Naive B cell (primary cell): ENCODE measurements around the gene PGGHG. TPM values are rescaled to one million over a fixed set of nuclear protein-coding genes. Genes with fewer than 3 reads are reported as not detected.
A peak's percentile ranks its signal among the peaks of the same experiment; 100 is the strongest.
"Not testable (repeated sequence)": the region's sequence is repeated elsewhere in the genome, so short reads cannot be mapped to it uniquely, and the experiment has no call there.

Experiments
- ATAC-seq, 2 donors: fragments of 150-1000 bp; cut with Tn5 transposase; 2 replicates each; pipeline ENCODE4 v1.10.0; 2021; ENCODE audit warnings: low read depth in 2 of 2, mild to moderate bottlenecking in 2 of 2, moderate library complexity in 2 of 2
- DNase-seq: peaks from one replicate; pipeline ENCODE4 v3.0.0; 2022
- H3K27ac Mint-ChIP-seq, 6 donors: one replicate each; pipeline ENCODE4 v1.8.0; 2020 to 2022; ENCODE audit warnings: mild to moderate bottlenecking in 6 of 6, mixed read lengths in 6 of 6, moderate library complexity in 5 of 6, inconsistent platforms in 2 of 6
- H3K27me3 Mint-ChIP-seq, 3 donors: one replicate each; pipeline ENCODE4 v1.8.0; 2021 to 2022; ENCODE audit warnings: mixed read lengths in 3 of 3, mild to moderate bottlenecking in 1 of 3
- H3K36me3 Mint-ChIP-seq, 2 donors: one replicate each; pipeline ENCODE4 v1.8.0; 2020 to 2022; ENCODE audit warnings: mixed read lengths in 2 of 2, inconsistent platforms in 1 of 2, mild to moderate bottlenecking in 1 of 2
- H3K4me1 Mint-ChIP-seq, 3 donors: one replicate each; pipeline ENCODE4 v1.8.0; 2020 to 2022; ENCODE audit warnings: mixed read lengths in 3 of 3, inconsistent platforms in 1 of 3, mild to moderate bottlenecking in 1 of 3, moderate library complexity in 1 of 3
- H3K4me3 Mint-ChIP-seq, 8 donors: one replicate each; pipeline ENCODE4 v1.8.0; 2020 to 2022; ENCODE audit warnings: mild to moderate bottlenecking in 8 of 8, mixed read lengths in 8 of 8, moderate library complexity in 8 of 8, inconsistent platforms in 2 of 8
- H3K9me3 Mint-ChIP-seq, 7 donors: one replicate each; pipeline ENCODE4 v1.8.0; 2020 to 2022; ENCODE audit warnings: mixed read lengths in 7 of 7, mild to moderate bottlenecking in 5 of 7, inconsistent platforms in 2 of 7, moderate library complexity in 1 of 7
- polyA plus RNA-seq, 6 donors: library from polyadenylated mRNA; unstranded; fragments of 300-500 nt; fragmentation: Illumina TruSeq; gene quantifications; one replicate each; pipeline ENCODE4 v1.2.3, GENCODE V29; 2021; ENCODE audit warnings: low read depth in 6 of 6

PGGHG gene
- polyA plus RNA-seq, 6 donors from 2014 or later, result 3.4 to 8.3 (median 4.3) TPM

GRCh38 chr11:319888-320273 lies 31.0 kb downstream of the PGGHG start:
- not testable (repeated sequence) for H3K36me3 Mint-ChIP-seq, H3K27me3 Mint-ChIP-seq, ATAC-seq, H3K9me3 Mint-ChIP-seq, DNase-seq
- Mint-ChIP-seq H3K4me3 (peak overlapping the region; percentile 68 to 88 (median 82)), H3K4me1 (peaks cover 21 to 43% (median 33%) of the 10 kb centered on the region in 3 donors), H3K27ac (peak overlapping the region in 5 of 6 donors; percentile 48 to 80 (median 69))

DNA sequence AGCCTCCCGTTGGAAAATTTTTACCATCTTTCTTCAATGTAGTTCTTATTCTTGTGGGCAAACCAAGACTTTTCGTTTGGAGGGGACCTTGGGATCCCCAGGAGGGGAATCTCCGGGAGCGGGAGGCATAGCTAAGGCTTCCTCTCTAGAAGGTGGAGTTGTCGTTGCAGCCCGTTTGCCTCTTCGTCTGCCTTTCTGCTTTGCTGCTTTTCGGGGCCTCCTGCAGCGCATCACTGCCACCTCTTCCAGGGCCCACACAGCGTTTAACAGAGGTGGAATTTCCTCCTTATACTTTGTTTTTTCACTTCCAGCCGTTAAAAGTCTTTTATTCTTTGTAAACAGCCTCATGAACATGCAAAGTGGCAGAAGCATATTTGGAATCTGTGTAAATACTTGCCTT lies 35.2 kb downstream of the PGGHG start:
- Mint-ChIP-seq H3K36me3 (no peaks in the 10 kb centered on the region), H3K4me3 (peak overlapping the region in 1 of 8 donors; percentile 15), H3K4me1 (peaks cover 37 to 60% (median 47%) of the 10 kb centered on the region in 3 donors), H3K9me3 (peaks cover 0 to 2% (median 0%) of the 10 kb centered on the region in 7 donors), H3K27me3 (peaks cover 0 to 8% (median 6%) of the 10 kb centered on the region in 3 donors), H3K27ac (peak overlapping the region in 2 of 6 donors; percentile 49 to 54)
- DNase-seq (no peak), ATAC-seq (no peak)

DNA sequence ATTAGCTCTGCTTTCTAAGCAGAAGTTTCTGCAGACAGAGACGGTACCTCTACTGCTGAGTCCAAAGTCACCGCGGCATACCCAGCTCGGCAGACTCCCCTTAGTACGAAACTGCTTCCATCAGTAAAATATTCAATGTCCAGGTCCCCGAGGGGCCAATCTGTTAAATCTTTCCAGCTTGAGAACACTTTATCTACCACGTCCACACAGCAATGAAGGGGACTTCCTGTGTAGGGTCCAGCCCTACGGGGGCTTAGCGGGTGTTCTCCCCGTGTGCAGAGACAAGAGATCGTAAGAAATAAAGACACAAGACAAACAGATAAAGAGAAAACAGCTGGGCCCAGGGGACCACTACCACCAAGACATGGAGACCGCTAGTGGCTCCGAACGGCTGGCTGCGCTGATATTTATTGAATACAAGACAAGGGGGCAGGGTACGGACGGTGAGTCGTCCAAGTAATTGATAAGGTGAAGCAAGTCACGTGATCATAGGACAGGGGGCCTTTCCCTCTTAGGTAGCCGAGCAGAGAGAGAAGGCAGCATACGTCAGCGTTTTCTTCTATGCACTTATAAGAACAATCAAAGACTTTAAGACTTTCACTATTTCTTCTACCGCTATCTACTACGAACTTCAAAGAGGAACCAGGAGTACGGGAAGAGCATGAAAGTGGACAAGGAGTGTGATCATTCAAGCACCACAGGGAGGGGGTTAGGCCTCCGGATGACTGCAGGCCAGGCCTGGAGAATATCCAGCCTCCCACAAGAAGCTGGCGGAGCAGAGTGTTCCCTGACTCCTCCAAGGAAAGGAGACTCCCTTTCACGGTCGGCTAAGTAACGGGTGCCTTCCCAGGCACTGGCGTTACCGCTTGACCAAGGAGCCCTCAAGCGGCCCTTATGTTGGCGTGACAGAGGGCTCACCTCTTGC lies 35.9 kb downstream of the PGGHG start:
- not testable (repeated sequence) for H3K27me3 Mint-ChIP-seq, DNase-seq, ATAC-seq, H3K36me3 Mint-ChIP-seq, H3K9me3 Mint-ChIP-seq
- Mint-ChIP-seq H3K27ac (peak overlapping the region; percentile 37 to 96 (median 50)), H3K4me1 (peaks cover 39 to 61% (median 48%) of the 10 kb centered on the region in 3 donors), H3K4me3 (peak overlapping the region in 3 of 8 donors; percentile 15 to 44 (median 28))

DNA sequence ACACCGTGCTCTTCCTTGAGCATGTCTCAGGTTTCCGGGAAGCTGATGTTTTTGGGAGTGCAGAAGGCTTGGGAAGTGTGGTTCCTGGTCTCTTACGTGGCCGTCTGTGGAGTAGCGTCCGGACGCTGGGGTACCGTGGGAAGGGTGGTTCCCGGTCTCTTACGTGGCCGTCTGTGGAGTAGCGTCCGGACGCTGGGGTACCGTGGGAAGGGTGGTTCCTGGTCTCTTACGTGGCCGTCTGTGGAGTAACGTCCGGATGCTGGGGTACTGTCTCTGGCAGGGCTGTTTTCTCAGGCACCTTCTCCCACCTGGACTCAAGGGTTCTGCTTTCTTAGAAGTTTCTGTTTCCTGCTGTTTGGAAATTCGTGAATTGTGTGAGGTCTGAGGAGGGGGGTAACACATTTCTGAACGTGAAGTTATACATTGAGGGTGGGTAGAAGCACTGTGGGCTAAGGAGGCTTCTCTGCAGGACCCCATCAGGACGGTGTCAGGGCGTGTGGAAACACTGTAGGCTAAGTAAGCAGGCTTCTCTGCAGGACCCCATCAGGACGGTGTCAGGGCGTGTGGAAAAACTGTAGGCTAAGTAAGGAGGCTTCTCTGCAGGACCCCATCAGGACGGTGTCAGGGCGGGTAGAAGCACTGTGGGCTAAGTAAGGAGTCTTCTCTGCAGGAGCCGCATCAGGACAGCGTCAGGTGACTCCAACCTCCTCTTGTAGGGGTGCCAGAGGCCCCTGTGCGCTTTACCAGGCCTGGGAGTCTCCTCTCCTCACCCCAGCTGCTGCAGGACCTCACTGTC lies 37.1 kb downstream of the PGGHG start:
- Mint-ChIP-seq H3K27me3 (no peaks in the 10 kb centered on the region), H3K36me3 (no peaks in the 10 kb centered on the region), H3K27ac (peak overlapping the region; percentile 78 to 98 (median 95)), H3K4me3 (peak overlapping the region; percentile 46 to 90 (median 72)), H3K4me1 (peaks cover 37 to 56% (median 39%) of the 10 kb centered on the region in 3 donors), H3K9me3 (peaks cover 0 to 4% (median 0%) of the 10 kb centered on the region in 7 donors)
- ATAC-seq, result no peak
- no peak for DNase-seq

DNA sequence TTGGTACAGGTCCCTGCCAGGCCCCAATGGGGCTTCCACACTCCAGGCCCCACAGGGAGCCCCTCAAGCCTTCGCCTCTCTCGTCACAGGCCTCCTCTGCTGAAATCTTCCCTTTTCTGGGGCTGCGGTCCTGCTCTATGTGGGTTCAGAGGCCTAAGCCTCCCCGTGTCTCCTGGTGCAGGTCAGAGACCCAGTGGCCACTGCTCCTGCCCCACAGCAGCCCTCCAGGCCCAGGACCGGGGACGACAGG lies 37.6 kb downstream of the PGGHG start:
- Mint-ChIP-seq H3K4me1 (peaks cover 39 to 61% (median 41%) of the 10 kb centered on the region in 3 donors), H3K36me3 (no peaks in the 10 kb centered on the region), H3K9me3 (peaks cover 0 to 4% (median 0%) of the 10 kb centered on the region in 7 donors), H3K27me3 (no peaks in the 10 kb centered on the region), H3K27ac (peak overlapping the region; percentile 89 to 99 (median 97)), H3K4me3 (peak overlapping the region; percentile 51 to 90 (median 77))
- DNase-seq (no peak), ATAC-seq (peak; percentile 3 to 6)

GRCh38 chr11:326842-327580 lies 38.1 kb downstream of the PGGHG start:
- Mint-ChIP-seq H3K4me3 (peak overlapping the region; percentile 51 to 90 (median 77)), H3K27ac (peak overlapping the region; percentile 89 to 99 (median 97)), H3K27me3 (no peaks in the 10 kb centered on the region), H3K4me1 (peaks cover 39 to 66% (median 41%) of the 10 kb centered on the region in 3 donors), H3K9me3 (peaks cover 0 to 4% (median 0%) of the 10 kb centered on the region in 7 donors), H3K36me3 (no peaks in the 10 kb centered on the region)
- peak; percentile 84 to 86 for ATAC-seq
- DNase-seq, result peak; percentile 76

DNA sequence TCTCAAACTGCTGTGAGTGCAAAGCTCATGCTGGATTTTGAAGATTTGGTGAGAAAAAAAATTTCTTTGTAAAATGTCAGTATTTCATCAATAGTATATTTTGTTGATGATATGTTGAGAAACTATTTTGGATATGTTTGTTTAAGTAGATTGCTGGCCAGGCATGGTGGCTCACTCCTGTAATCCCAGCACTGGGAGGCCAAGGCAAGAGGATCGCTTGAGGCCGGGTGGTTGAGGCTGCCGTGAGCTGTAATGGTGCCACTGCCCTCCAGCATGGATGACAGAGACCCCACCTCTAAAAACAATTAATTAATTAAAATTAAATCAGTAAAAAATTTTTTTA lies 38.6 kb downstream of the PGGHG start:
- ATAC-seq, result no peak
- H3K4me1 Mint-ChIP-seq, result peaks cover 39 to 67% (median 41%) of the 10 kb centered on the region in 3 donors
- DNase-seq, result no peak
- peak overlapping the region; percentile 51 to 90 (median 77) for H3K4me3 Mint-ChIP-seq
- H3K36me3 Mint-ChIP-seq, result no peaks in the 10 kb centered on the region
- peaks cover 0 to 4% (median 0%) of the 10 kb centered on the region in 7 donors for H3K9me3 Mint-ChIP-seq
- peak overlapping the region; percentile 89 to 99 (median 97) for H3K27ac Mint-ChIP-seq
- no peaks in the 10 kb centered on the region for H3K27me3 Mint-ChIP-seq

DNA sequence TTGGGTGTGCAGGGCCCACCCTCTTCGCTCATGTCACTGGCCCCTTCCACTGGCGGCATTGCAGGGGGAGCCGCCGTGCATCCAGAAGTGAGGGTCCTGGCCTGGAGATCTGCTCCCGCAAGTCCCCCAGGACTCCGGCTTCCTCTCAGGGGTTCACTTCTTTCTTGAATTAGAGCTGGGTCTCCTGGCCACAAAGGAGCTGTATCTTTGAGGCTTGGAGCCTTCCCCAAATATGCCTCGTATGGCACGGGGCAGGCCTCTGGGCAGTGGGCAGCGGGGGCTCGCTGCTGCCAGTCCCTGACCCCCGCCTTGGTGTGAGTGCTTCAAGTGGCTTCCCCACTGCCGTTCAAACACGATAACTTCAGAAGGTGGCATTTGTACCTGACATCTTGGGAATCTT lies 39.1 kb downstream of the PGGHG start:
- H3K36me3 Mint-ChIP-seq, result no peaks in the 10 kb centered on the region
- no peaks in the 10 kb centered on the region for H3K27me3 Mint-ChIP-seq
- peaks cover 39 to 67% (median 41%) of the 10 kb centered on the region in 3 donors for H3K4me1 Mint-ChIP-seq
- ATAC-seq (no peak), DNase-seq (no peak)
- H3K9me3 Mint-ChIP-seq, result peaks cover 0 to 4% (median 0%) of the 10 kb centered on the region in 7 donors
- H3K4me3 Mint-ChIP-seq, result peak overlapping the region in 5 of 8 donors; percentile 24 to 73 (median 60)
- H3K27ac Mint-ChIP-seq, result peak overlapping the region; percentile 18 to 79 (median 66)

- H3K4me3 Mint-ChIP-seq, result peak overlapping the region in 4 of 8 donors; percentile 13 to 64 (median 38)
- peak overlapping the region in 3 of 6 donors; percentile 60 to 88 (median 65) for H3K27ac Mint-ChIP-seq
- peaks cover 39 to 67% (median 41%) of the 10 kb centered on the region in 3 donors for H3K4me1 Mint-ChIP-seq
- not testable (repeated sequence) for DNase-seq, H3K36me3 Mint-ChIP-seq, H3K9me3 Mint-ChIP-seq, ATAC-seq, H3K27me3 Mint-ChIP-seq
Measured at GRCh38 chr11:328516-329100, 39.7 kb downstream of the PGGHG start.

GRCh38 chr11:329886-330253 lies 40.9 kb downstream of the PGGHG start:
- peak overlapping the region in 5 of 6 donors; percentile 56 to 75 (median 74) for H3K27ac Mint-ChIP-seq
- H3K36me3 Mint-ChIP-seq, result no peaks in the 10 kb centered on the region
- peaks cover 34 to 60% (median 37%) of the 10 kb centered on the region in 3 donors for H3K4me1 Mint-ChIP-seq
- no peak for DNase-seq
- peak overlapping the region in 1 of 8 donors; percentile 5 for H3K4me3 Mint-ChIP-seq
- ATAC-seq, result no peak
- H3K9me3 Mint-ChIP-seq, result peaks cover 0 to 4% (median 0%) of the 10 kb centered on the region in 7 donors
- no peaks in the 10 kb centered on the region for H3K27me3 Mint-ChIP-seq

DNA sequence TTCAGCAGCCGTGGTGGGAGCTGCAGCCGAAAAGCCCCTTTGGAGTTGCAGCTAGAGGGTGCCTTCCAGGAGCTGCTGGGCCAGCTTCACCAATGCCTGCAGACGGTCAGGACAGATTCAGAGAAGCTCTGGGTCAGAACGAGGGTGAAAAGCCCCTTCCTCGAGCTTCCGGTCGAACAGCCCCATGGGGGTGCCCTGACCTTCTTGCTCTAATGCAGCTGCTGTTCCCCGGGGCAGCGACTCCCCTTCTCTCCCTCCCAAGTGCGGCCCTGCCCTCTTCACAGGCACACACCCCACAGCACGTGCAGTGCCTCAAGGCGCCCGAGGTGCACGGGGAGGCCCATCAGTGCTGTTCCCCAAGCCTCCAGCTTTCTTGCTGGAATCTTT lies 41.4 kb downstream of the PGGHG start:
- Mint-ChIP-seq H3K4me3 (peak overlapping the region in 4 of 8 donors; percentile 4 to 59 (median 48)), H3K36me3 (no peaks in the 10 kb centered on the region), H3K27ac (peak overlapping the region in 2 of 6 donors; percentile 24 to 60), H3K27me3 (no peaks in the 10 kb centered on the region), H3K4me1 (peaks cover 31 to 57% (median 35%) of the 10 kb centered on the region in 3 donors), H3K9me3 (peaks cover 0 to 4% (median 0%) of the 10 kb centered on the region in 7 donors)
- DNase-seq (no peak), ATAC-seq (no peak)

- no peaks in the 10 kb centered on the region for H3K27me3 Mint-ChIP-seq
- ATAC-seq, result no peak
Measured at GRCh38 chr11:330694-331357, 41.9 kb downstream of the PGGHG start.

More at GRCh38 chr11:330694-331357, 41.9 kb downstream of the PGGHG start:
- Mint-ChIP-seq H3K27ac (peak overlapping the region in 2 of 6 donors; percentile 24 to 53), H3K9me3 (peaks cover 0 to 4% (median 0%) of the 10 kb centered on the region in 7 donors), H3K4me3 (peak overlapping the region in 6 of 8 donors; percentile 12 to 75 (median 58)), H3K4me1 (peaks cover 31 to 58% (median 35%) of the 10 kb centered on the region in 3 donors), H3K36me3 (no peaks in the 10 kb centered on the region)
- no peak for DNase-seq
